Smooth muscle cell (in vitro differentiated cells): ENCODE results near the gene TMEM139. TPM values are rescaled to one million over a fixed set of nuclear protein-coding genes. Genes with fewer than 3 reads are reported as not detected.

Experiments used
- DNase-seq: peaks from one replicate; lab custom pipeline; 2025; ENCODE audit not compliant: unreplicated experiment; lab: John Stamatoyannopoulos, UW
- H2AFZ ChIP-seq: fragments of 200-600 bp; sonication (generic); 2 replicates; pipeline ENCODE4 v1.6.0; 2016; ENCODE audit warnings: antibody characterized with exemption, low read depth, mild to moderate bottlenecking
- H3F3A ChIP-seq: fragments of 200-600 bp; sonication (generic); 2 replicates; pipeline ENCODE4 v1.6.0; 2017; ENCODE audit warnings: antibody characterized with exemption, low read depth
- H3K27ac ChIP-seq: fragments of 200-600 bp; sonication (generic); 2 replicates; pipeline ENCODE4 v1.5.1; 2016; ENCODE audit warnings: low read depth, mild to moderate bottlenecking
- H3K27me3 ChIP-seq: fragments of 200-600 bp; sonication (generic); 2 replicates; pipeline ENCODE4 v1.6.1; 2016; ENCODE audit warnings: low read depth, mild to moderate bottlenecking
- H3K36me3 ChIP-seq: fragments of 200-600 bp; sonication (generic); 2 replicates; pipeline ENCODE4 v1.5.1; 2016; ENCODE audit warnings: low read depth
- H3K4me1 ChIP-seq: fragments of 200-600 bp; sonication (generic); 2 replicates; pipeline ENCODE4 v1.5.1; 2016; ENCODE audit warnings: low read depth
- H3K4me2 ChIP-seq: fragments of 200-600 bp; sonication (generic); 2 replicates; pipeline ENCODE4 v1.6.0; 2016; ENCODE audit warnings: mild to moderate bottlenecking
- H3K4me3 ChIP-seq: fragments of 200-600 bp; sonication (generic); 2 replicates; pipeline ENCODE4 v1.5.1; 2016; ENCODE audit warnings: mild to moderate bottlenecking
- H3K79me2 ChIP-seq: fragments of 200-600 bp; sonication (generic); 2 replicates; pipeline ENCODE4 v1.6.0; 2016; ENCODE audit warnings: low read depth, mild to moderate bottlenecking
- H3K9ac ChIP-seq: fragments of 200-600 bp; sonication (generic); 2 replicates; pipeline ENCODE4 v1.6.0; 2016; ENCODE audit warnings: low read depth
- H3K9me3 ChIP-seq: fragments of 200-600 bp; sonication (generic); replicated peaks from 2 replicates; pipeline ENCODE4 v1.5.1; 2016; ENCODE audit warnings: low read depth
- H4K20me1 ChIP-seq: fragments of 200-600 bp; sonication (generic); 2 replicates; pipeline ENCODE4 v1.6.0; 2016; ENCODE audit warnings: low read depth
- CTCF ChIP-seq: fragments of 200-600 bp; sonication (generic); IDR thresholded peaks from 2 replicates; pipeline ENCODE4 v1.5.1; 2017; ENCODE audit warnings: borderline replicate concordance, mild to moderate bottlenecking, antibody characterized with exemption; ENCODE audit not compliant: insufficient read depth, poor library complexity, severe bottlenecking
- WGBS: methylation state at CpG from one replicate; pipeline ENCODE4 v1.1.7; 2016; ENCODE audit warnings: low lambda C conversion rate; 5-methylcytosine and 5-hydroxymethylcytosine counted together
- polyA plus RNA-seq: library from polyadenylated mRNA; unstranded; fragments of >200 nt; fragmentation: Nextera tagmentation; extraction: Ambion mirVana; gene quantifications from 2 replicates; pipeline ENCODE4 v1.2.1, GENCODE V29; 2016
- total RNA-seq: library from RNA; depleted of rRNA; stranded (reverse); fragments of >200 nt; gene quantifications from 2 replicates; pipeline ENCODE4 v1.2.3, GENCODE V29; 2014

TMEM139 gene
- total and polyA plus RNA-seq, 2 experiments from 2014 or later, result 0.93 to 9.1 TPM

- H3K36me3 ChIP-seq, result no peaks in the 10 kb centered on the region
- no peak overlapping the region for H3K9ac ChIP-seq
- no peaks in the 10 kb centered on the region for H3K9me3 ChIP-seq
- no peak overlapping the region for H3K4me3 ChIP-seq
- no peak overlapping the region for H3K4me2 ChIP-seq
- TF ChIP-seq CTCF, result no peak
- H3F3A ChIP-seq, result no peaks in the 10 kb centered on the region
- no peaks in the 10 kb centered on the region for H4K20me1 ChIP-seq
- H2AFZ ChIP-seq, result no peak overlapping the region
- no peaks in the 10 kb centered on the region for H3K27me3 ChIP-seq
- H3K27ac ChIP-seq, result no peak overlapping the region
- 93% methylated on average over 4 of the region's 4 CpGs for WGBS
- DNase-seq, result no peak
- no peaks in the 10 kb centered on the region for H3K79me2 ChIP-seq
- H3K4me1 ChIP-seq, result no peaks in the 10 kb centered on the region
Measured at GRCh38 chr7:143316492-143316891, 31.7 kb downstream of the TMEM139 start.

DNA sequence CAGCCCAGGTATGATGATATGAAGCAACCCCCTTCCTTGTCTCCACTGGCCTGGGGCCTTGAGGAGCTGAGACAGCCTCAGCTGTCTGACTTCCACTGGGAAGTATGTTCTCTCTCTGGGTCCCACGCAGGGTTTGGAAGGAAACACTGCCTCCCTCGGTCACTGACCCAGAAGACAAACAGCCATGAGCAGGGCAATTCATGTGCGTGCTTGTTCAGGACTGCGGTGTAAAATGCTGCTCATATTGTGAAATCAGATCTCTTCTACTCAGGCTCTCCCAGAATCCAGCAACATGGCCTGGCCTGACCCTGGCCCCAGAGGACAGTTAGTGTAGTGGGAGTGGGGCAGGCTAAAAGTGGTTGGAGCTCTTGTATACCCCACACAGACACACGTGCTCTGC, 33.9 kb downstream of the TMEM139 start:
- Histone ChIP-seq H2AFZ (no peak overlapping the region), H3K79me2 (no peaks in the 10 kb centered on the region), H3K4me2 (no peak overlapping the region), H3K27me3 (no peaks in the 10 kb centered on the region), H3K36me3 (no peaks in the 10 kb centered on the region), H3K9ac (no peak overlapping the region), H4K20me1 (no peaks in the 10 kb centered on the region), H3K4me1 (no peaks in the 10 kb centered on the region), H3K27ac (no peak overlapping the region), H3K4me3 (no peak overlapping the region), H3K9me3 (no peaks in the 10 kb centered on the region), H3F3A (no peaks in the 10 kb centered on the region)
- no peak for DNase-seq
- WGBS, result 58% methylated on average over 5 of the region's 5 CpGs
- no peak for TF ChIP-seq CTCF

- Histone ChIP-seq H3K27ac (no peak overlapping the region), H3K27me3 (no peaks in the 10 kb centered on the region), H3F3A (no peaks in the 10 kb centered on the region), H3K36me3 (no peaks in the 10 kb centered on the region), H4K20me1 (no peaks in the 10 kb centered on the region), H3K4me1 (no peaks in the 10 kb centered on the region), H3K4me2 (no peak overlapping the region), H3K4me3 (no peak overlapping the region), H3K9ac (no peak overlapping the region), H3K9me3 (no peaks in the 10 kb centered on the region), H2AFZ (no peak overlapping the region), H3K79me2 (no peaks in the 10 kb centered on the region)
- no peak for TF ChIP-seq CTCF
- 82% methylated on average over 9 of the region's 9 CpGs for WGBS
- DNase-seq, result no peak
Measured at GRCh38 chr7:143320620-143321019, 35.9 kb downstream of the TMEM139 start.

GRCh38 chr7:143321242-143321641, 36.5 kb downstream of the TMEM139 start:
- Histone ChIP-seq H3K27me3 (no peaks in the 10 kb centered on the region), H3K4me1 (no peaks in the 10 kb centered on the region), H3K9me3 (no peaks in the 10 kb centered on the region), H2AFZ (no peak overlapping the region), H3K9ac (no peak overlapping the region), H3F3A (no peaks in the 10 kb centered on the region), H3K79me2 (no peaks in the 10 kb centered on the region), H3K27ac (no peak overlapping the region), H4K20me1 (no peaks in the 10 kb centered on the region), H3K4me2 (no peak overlapping the region), H3K4me3 (no peak overlapping the region), H3K36me3 (no peaks in the 10 kb centered on the region)
- no peak for TF ChIP-seq CTCF
- WGBS, result 95% methylated on average over 10 of the region's 10 CpGs
- DNase-seq, result no peak
